ENCODE data around the gene CBR4.
"Not testable (repeated sequence)": the region's sequence is repeated elsewhere in the genome, so short reads cannot be mapped to it uniquely, and the experiment has no call there.

The CBR4 gene

DNA sequence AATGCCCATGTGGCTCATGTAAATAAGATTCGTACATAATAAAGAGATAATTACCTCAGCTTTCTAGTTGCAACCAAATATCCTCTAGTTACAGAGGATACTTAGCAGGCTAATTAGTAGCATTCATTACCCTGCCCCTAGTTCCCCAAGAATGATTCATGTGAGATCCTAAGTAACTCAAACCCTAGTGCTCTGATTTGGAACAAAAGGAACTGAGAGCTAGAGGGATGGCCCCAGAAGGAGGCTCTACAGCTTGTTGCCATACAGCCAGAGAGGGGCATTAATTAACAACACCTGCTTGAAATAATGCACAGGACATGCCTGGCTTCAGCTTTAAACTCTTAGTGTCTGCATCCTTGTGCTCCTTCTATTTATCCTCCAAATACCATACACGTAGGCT, 32.6 kb upstream of the CBR4 start:
- no peak overlapping the region for H3K4me3 ChIP-seq (ENCODE audit: low read depth, low read length)
- TF ChIP-seq, protein P1, sequence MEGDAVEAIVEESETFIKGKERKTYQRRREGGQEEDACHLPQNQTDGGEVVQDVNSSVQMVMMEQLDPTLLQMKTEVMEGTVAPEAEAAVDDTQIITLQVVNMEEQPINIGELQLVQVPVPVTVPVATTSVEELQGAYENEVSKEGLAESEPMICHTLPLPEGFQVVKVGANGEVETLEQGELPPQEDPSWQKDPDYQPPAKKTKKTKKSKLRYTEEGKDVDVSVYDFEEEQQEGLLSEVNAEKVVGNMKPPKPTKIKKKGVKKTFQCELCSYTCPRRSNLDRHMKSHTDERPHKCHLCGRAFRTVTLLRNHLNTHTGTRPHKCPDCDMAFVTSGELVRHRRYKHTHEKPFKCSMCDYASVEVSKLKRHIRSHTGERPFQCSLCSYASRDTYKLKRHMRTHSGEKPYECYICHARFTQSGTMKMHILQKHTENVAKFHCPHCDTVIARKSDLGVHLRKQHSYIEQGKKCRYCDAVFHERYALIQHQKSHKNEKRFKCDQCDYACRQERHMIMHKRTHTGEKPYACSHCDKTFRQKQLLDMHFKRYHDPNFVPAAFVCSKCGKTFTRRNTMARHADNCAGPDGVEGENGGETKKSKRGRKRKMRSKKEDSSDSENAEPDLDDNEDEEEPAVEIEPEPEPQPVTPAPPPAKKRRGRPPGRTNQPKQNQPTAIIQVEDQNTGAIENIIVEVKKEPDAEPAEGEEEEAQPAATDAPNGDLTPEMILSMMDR (IDR thresholded peaks at IDR 0.05; ENCODE audit: low read depth, low read length) = no peak

DNA sequence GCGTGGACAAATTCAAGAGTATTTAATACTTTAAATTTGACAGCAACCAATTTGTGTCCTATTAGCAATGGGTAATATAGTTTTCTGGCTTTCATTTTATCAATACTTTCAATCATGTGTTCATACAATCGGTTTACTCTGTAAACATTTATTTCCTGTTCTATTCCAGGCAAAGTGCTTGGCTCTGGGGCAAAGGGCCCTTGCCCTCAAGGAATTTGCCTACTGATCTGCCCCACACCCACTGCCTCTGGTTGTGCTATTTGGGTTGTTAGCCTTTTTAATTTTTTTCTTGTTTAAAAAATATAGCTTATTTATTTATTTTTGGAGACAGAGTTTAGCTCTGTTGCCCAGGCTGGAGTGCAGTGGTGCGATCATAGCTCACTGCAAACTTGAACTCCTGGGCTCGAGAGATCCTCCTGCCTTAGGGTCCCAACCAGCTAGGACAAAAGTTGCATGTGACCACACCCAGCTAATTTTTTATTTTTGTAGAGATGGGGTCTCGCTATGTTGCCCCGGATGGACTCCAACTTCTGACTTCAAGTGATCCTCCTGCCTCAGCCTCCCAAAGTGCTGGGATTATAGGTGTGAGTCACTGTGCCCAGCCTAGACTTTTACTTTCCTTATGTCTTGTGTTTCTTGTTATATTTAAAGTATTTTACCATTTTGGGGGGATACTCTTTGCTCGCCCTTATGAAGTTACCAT, 30.7 kb upstream of the CBR4 start:
- TF ChIP-seq, protein P1 (IDR thresholded peaks at IDR 0.05; ENCODE audit: low read depth, low read length) = no peak
- H3K4me3 ChIP-seq (ENCODE audit: low read depth, low read length) = no peak overlapping the region

DNA sequence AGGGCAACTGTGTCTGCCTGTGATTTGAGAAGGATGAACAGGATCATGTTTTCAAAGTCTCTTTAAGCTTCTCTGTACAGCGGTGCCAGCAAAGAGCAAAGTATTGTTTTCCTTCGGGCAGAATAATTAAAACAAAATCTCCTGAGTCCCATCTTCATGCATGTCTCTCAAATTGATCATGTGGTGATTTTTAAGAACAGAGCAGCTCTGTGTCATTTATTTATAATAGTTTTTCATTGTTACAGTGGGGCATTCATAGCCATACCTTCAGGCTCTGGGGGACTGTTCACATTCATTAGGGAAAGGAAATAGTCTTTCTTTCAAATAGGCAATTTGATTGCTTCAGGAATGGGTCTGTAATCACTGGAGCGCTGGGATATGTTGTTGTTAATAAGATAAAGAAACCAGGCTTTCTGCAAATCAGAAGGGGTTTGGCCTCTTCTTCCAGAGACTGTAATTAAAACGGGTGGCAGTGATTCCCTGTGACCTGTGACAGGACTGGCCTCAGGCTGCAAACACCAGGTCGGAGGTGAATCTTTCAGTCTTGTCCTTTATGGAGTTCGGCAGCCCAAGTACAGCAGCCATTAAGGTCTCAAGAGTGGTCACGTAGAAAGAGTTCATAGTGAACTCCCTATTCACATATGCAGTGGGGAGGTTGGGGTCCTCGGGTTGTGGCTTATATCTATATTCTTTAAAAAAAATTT, 29.3 kb upstream of the CBR4 start:
- H3K4me3 ChIP-seq (ENCODE audit: low read depth, low read length) = no peak overlapping the region
- TF ChIP-seq, protein P1 (IDR thresholded peaks at IDR 0.05; ENCODE audit: low read depth, low read length) = no peak

DNA sequence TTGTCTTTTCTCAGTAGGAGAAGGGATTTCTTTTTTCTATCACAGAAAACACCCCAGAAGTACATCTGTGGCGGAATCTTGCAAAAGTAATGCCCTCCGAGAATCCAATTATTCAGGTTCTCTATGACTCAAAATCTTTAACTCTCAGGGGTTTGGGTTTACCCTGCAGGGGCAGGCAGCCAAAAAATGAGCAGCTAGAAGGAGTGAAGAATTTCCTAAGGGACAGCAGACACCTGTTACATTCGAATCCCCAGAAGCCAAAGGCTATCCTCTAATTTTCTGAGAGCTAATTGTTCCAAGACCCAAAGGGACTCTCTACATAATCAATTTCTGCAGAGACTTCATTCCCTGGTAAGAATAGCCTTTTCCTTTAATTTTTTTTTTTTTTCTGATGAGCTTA, 27.5 kb upstream of the CBR4 start:
- no peak overlapping the region for H3K4me3 ChIP-seq (ENCODE audit: low read depth, low read length)
- TF ChIP-seq, protein P1 (IDR thresholded peaks at IDR 0.05; ENCODE audit: low read depth, low read length) = no peak

DNA sequence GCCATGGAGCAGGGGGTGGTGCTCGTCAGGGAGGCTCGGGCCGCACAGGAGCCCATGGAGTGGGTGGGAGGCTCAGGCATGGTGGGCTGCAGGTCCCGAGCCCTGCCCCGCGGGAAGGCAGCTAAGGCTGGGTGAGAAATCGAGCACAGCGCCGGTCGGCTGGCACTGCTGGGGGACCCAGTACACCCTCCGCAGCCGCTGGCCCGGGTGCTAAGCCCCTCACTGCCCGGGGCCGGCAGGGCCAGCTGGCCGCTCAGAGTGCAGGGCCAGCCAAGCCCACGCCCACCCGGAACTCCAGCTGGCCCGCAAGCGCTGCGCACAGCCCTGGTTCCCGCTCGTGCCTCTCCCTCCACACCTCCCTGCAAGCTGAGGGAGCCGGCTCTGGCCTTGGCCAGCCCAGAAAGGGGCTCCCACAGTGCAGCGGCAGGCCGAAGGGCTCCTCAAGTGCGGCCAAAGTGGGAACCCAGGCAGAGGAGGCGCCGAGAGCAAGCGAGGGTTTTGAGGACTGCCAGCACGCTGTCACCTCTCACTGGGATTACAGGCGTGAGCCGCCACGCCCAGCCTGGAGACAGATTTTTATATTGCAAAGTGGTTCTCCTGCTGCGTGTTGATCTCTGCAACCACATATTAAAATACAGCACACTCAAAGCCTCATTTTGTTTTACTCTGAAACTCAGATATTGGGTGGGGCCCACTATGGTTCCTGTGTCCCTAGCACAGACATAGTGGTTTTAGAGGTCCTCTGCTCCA, 26.0 kb upstream of the CBR4 start:
- not testable (repeated sequence) for H3K4me3 ChIP-seq (ENCODE audit: low read depth, low read length)

DNA sequence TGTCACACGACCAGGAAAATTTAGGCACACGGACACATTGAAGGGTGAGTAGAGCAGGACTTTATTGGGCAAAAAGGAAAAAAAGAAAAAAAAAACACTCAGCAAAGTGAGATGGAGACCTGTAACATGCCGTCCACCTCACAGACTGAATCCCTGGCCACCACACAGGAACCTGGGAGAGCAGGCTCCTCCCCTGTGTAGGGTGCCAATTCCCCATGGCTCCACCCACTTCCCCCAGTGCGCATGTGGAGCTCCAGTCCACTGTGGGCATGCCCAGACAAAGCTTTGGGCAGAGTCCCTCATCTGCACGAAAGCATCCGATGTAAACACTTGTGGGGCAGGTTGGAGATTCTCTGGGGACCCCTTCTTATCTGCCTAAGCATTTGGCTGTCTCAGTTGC, 23.6 kb upstream of the CBR4 start:
- no peak overlapping the region for H3K4me3 ChIP-seq (ENCODE audit: low read depth, low read length)
- TF ChIP-seq, protein P1 (IDR thresholded peaks at IDR 0.05; ENCODE audit: low read depth, low read length) = no peak

DNA sequence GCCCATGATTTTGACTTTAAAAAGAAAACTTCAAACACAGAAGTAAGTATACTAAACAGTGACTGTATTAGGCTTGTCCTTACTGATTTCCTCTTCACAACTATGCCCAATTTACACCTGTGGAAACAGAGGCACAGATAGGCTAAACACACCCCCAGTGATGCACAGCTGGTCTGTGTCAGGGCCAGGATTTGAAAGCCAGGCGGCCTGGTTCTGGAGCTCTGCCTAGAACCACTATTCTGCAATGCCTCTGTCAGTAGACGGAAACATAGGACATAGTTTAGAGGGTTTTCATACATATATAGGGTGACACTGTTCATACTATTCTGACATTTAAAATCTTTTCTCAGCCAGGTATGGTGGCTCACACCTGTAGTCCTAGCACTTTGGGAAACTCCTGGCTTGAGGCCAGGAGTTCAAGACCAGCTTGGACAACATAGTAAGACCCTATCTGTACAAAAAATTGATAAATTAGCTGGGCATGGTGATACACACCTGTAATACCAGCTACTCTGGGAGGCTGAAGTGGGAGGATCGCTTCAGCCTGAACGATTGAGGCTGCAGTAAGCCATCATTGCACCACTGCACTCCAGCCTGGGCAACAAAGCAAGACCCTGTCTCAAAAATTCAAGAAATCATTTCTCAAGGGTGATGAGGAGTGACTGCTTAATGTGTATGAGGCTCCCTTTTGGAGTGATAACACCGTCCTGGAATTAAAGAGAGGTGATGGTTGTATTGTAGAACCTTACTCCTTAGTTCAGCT, 23.0 kb upstream of the CBR4 start:
- no peak overlapping the region for H3K4me3 ChIP-seq (ENCODE audit: low read depth, low read length)
- TF ChIP-seq, protein P1 (IDR thresholded peaks at IDR 0.05; ENCODE audit: low read depth, low read length) = no peak
